Astrocyte (in vitro differentiated cells and primary cell): ENCODE data around the gene TMEM178B. TPM values are rescaled to one million over a fixed set of nuclear protein-coding genes. Genes with fewer than 3 reads are reported as not detected.

Experiments used
- DNase-seq: peaks from one replicate; pipeline ENCODE4 v3.0.0-alpha.2; 2010; ENCODE audit warnings: low read depth
- FAIRE-seq: peaks from 2 replicates; lab custom pipeline; 2011; peaks lifted over from hg19 to GRCh38; lab: Jason Lieb, UNC
- H2AFZ ChIP-seq: 2 replicates; pipeline ENCODE4 v1.6.0; 2012; ENCODE audit warnings: low read depth, low read length, inconsistent platforms
- H3K27ac ChIP-seq: 2 replicates; pipeline ENCODE4 v1.5.1; 2011; ENCODE audit warnings: low read depth, low read length, inconsistent platforms
- H3K27me3 ChIP-seq: 2 replicates; pipeline ENCODE4 v1.6.0; 2011; ENCODE audit warnings: low read length, inconsistent platforms; ENCODE audit not compliant: insufficient read depth
- H3K36me3 ChIP-seq: 2 replicates; pipeline ENCODE4 v1.5.1; 2011; ENCODE audit warnings: low read length, inconsistent platforms; ENCODE audit not compliant: insufficient read depth
- H3K4me1 ChIP-seq: 2 replicates; pipeline ENCODE4 v1.5.1; 2011; ENCODE audit warnings: low read length, inconsistent platforms; ENCODE audit not compliant: insufficient read depth
- H3K4me2 ChIP-seq: 2 replicates; pipeline ENCODE4 v1.6.0; 2012; ENCODE audit warnings: low read length, inconsistent platforms
- H3K4me3 ChIP-seq: 2 replicates; pipeline ENCODE4 v1.5.1; 2011; ENCODE audit warnings: low read depth, mild to moderate bottlenecking, low read length, inconsistent platforms; ENCODE audit not compliant: insufficient read depth
- H3K79me2 ChIP-seq: 2 replicates; pipeline ENCODE4 v1.6.0; 2012; ENCODE audit warnings: mild to moderate bottlenecking, low read length, inconsistent platforms; ENCODE audit not compliant: insufficient read depth
- H3K9ac ChIP-seq: 2 replicates; pipeline ENCODE4 v1.6.0; 2012; ENCODE audit warnings: mild to moderate bottlenecking, low read length, inconsistent platforms
- H3K9me3 ChIP-seq: 2 replicates; pipeline ENCODE4 v1.5.1; 2012; ENCODE audit warnings: low read depth, mild to moderate bottlenecking, low read length, inconsistent platforms; ENCODE audit not compliant: insufficient read depth
- H4K20me1 ChIP-seq: 2 replicates; pipeline ENCODE4 v1.6.0; 2012; ENCODE audit warnings: low read length, inconsistent platforms; ENCODE audit not compliant: insufficient read depth
- H3K27ac Mint-ChIP-seq: one replicate; pipeline ENCODE4 v1.8.0; 2021; ENCODE audit warnings: mild to moderate bottlenecking, mixed read lengths; ENCODE audit not compliant: unreplicated experiment
- H3K27me3 Mint-ChIP-seq: one replicate; pipeline ENCODE4 v1.8.0; 2021; ENCODE audit warnings: low read depth, mixed read lengths; ENCODE audit not compliant: unreplicated experiment
- H3K36me3 Mint-ChIP-seq: one replicate; pipeline ENCODE4 v1.8.0; 2021; ENCODE audit warnings: low read depth, mixed read lengths; ENCODE audit not compliant: unreplicated experiment
- H3K4me1 Mint-ChIP-seq: one replicate; pipeline ENCODE4 v1.8.0; 2021; ENCODE audit warnings: low read depth, mixed read lengths; ENCODE audit not compliant: unreplicated experiment
- H3K4me3 Mint-ChIP-seq: one replicate; pipeline ENCODE4 v1.8.0; 2021; ENCODE audit warnings: mild to moderate bottlenecking, moderate library complexity, mixed read lengths; ENCODE audit not compliant: unreplicated experiment
- H3K9me3 Mint-ChIP-seq: one replicate; pipeline ENCODE4 v1.8.0; 2021; ENCODE audit warnings: mild to moderate bottlenecking, mixed read lengths; ENCODE audit not compliant: unreplicated experiment
- EZH2 ChIP-seq: IDR thresholded peaks from 2 replicates; pipeline ENCODE4 v1.6.1; 2012; ENCODE audit warnings: mild to moderate bottlenecking, low read length, inconsistent platforms; ENCODE audit not compliant: insufficient read depth
- total RNA-seq: library from RNA; stranded (reverse); gene quantifications from 2 replicates; pipeline ENCODE4 v1.2.1, GENCODE V29; 2021
- TF ChIP-seq, protein P1 (sequence below): IDR thresholded peaks from 2 replicates; pipeline ENCODE4 v1.5.1; 2011; ENCODE audit warnings: low read depth, mild to moderate bottlenecking, inconsistent platforms, low read length, moderate library complexity; ENCODE audit not compliant: insufficient read depth

Gene TMEM178B
- total RNA-seq, 1 donor from 2014 or later, result 3.9 TPM

DNA sequence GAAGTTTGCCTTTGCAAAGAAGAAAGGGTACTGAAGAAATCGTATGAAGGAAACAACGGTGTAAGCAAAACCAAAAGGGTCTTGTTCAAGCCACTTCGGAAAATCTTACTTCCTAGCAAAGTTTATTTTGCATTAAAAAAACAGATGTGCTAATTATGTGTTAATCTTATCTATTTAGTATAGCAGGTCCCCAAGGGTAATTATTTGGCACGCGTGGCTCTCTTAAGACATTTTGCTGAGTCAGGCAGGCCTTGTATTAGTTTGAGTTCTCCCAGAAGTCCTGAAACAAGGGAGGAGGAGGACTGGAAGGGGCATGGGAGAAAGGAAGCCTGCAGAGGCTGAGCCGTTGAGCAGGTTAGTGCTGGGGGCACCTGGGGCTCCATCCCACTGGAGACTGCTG lies 44.9 kb downstream of the TMEM178B start:
- no peak for DNase-seq
- no peak overlapping the region for H3K4me2 ChIP-seq
- Mint-ChIP-seq H3K4me1 (peaks cover 6% of the 10 kb centered on the region), H3K27ac (no peak overlapping the region), H3K9me3 (peaks cover 1% of the 10 kb centered on the region), H3K27me3 (peaks cover 3% of the 10 kb centered on the region), H3K4me3 (no peak overlapping the region), H3K36me3 (no peaks in the 10 kb centered on the region)
- H4K20me1 ChIP-seq, result no peaks in the 10 kb centered on the region
- H3K9me3 ChIP-seq, result no peaks in the 10 kb centered on the region
- no peak overlapping the region for H2AFZ ChIP-seq
- no peaks in the 10 kb centered on the region for H3K27me3 ChIP-seq
- no peak overlapping the region for H3K9ac ChIP-seq
- H3K4me1 ChIP-seq, result no peaks in the 10 kb centered on the region
- no peaks in the 10 kb centered on the region for H3K36me3 ChIP-seq
- H3K4me3 ChIP-seq, result no peak overlapping the region
- no peaks in the 10 kb centered on the region for H3K79me2 ChIP-seq
- no peak for FAIRE-seq
- TF ChIP-seq EZH2, result no peak
- TF ChIP-seq, protein P1, sequence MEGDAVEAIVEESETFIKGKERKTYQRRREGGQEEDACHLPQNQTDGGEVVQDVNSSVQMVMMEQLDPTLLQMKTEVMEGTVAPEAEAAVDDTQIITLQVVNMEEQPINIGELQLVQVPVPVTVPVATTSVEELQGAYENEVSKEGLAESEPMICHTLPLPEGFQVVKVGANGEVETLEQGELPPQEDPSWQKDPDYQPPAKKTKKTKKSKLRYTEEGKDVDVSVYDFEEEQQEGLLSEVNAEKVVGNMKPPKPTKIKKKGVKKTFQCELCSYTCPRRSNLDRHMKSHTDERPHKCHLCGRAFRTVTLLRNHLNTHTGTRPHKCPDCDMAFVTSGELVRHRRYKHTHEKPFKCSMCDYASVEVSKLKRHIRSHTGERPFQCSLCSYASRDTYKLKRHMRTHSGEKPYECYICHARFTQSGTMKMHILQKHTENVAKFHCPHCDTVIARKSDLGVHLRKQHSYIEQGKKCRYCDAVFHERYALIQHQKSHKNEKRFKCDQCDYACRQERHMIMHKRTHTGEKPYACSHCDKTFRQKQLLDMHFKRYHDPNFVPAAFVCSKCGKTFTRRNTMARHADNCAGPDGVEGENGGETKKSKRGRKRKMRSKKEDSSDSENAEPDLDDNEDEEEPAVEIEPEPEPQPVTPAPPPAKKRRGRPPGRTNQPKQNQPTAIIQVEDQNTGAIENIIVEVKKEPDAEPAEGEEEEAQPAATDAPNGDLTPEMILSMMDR, result no peak
- no peak overlapping the region for H3K27ac ChIP-seq

DNA sequence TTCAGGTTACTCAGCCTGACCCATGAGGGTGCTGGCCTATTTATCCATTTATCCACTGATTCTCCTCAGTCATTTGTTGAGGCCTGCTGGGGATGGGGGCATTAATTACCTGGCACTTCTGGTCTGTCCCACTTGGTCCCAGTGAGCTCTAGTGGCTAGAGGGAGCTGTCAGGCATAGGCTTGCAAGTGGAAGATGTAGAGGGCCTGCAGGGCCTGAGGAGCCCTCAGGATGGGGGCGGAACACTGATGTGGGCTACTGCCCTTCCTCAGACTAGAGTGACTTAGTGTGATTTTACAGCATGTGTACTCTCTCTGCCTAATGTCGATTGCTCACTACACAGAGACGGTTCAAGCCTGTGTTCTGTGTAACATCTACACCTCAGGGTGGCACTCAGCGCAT lies 45.3 kb downstream of the TMEM178B start:
- H3K4me1 ChIP-seq, result no peaks in the 10 kb centered on the region
- DNase-seq, result no peak
- FAIRE-seq, result no peak
- no peaks in the 10 kb centered on the region for H3K36me3 ChIP-seq
- H2AFZ ChIP-seq, result no peak overlapping the region
- Mint-ChIP-seq H3K27ac (no peak overlapping the region), H3K36me3 (no peaks in the 10 kb centered on the region), H3K4me1 (peaks cover 6% of the 10 kb centered on the region), H3K9me3 (peaks cover 1% of the 10 kb centered on the region), H3K4me3 (no peak overlapping the region), H3K27me3 (peaks cover 3% of the 10 kb centered on the region)
- H3K9ac ChIP-seq, result no peak overlapping the region
- no peak overlapping the region for H3K4me3 ChIP-seq
- H3K4me2 ChIP-seq, result no peak overlapping the region
- TF ChIP-seq, protein P1, result no peak
- no peak for TF ChIP-seq EZH2
- H3K27me3 ChIP-seq, result no peaks in the 10 kb centered on the region
- H3K27ac ChIP-seq, result no peak overlapping the region
- H3K79me2 ChIP-seq, result no peaks in the 10 kb centered on the region
- no peaks in the 10 kb centered on the region for H3K9me3 ChIP-seq
- no peaks in the 10 kb centered on the region for H4K20me1 ChIP-seq

DNA sequence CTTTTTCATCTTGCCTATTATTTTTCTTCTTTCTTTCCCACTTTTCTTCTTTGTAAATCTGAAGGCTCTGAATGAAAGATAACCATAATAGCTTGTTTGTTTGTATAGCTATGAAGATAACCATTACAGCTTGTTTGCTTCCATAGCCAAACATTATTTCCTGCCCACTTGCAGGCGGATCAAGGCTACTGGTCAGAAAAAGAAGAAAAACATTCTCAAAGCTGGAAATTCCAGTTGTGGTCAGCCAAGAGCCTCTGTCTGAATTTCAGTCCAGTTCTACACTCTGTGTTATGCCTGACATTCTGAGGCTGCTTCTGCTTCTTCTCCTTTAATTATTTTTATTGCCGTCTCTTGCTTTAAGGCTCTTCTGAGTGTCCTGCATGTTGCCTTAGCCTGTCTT lies 48.9 kb downstream of the TMEM178B start:
- TF ChIP-seq, protein P1, result no peak
- TF ChIP-seq EZH2, result no peak
- Histone ChIP-seq H3K4me3 (no peak overlapping the region), H3K9ac (no peak overlapping the region), H2AFZ (no peak overlapping the region), H3K4me2 (no peak overlapping the region), H3K4me1 (no peaks in the 10 kb centered on the region), H3K27ac (no peak overlapping the region), H3K9me3 (no peaks in the 10 kb centered on the region), H3K36me3 (no peaks in the 10 kb centered on the region), H3K79me2 (no peaks in the 10 kb centered on the region), H3K27me3 (no peaks in the 10 kb centered on the region), H4K20me1 (no peaks in the 10 kb centered on the region)
- Mint-ChIP-seq H3K27ac (no peak overlapping the region), H3K36me3 (no peaks in the 10 kb centered on the region), H3K4me1 (peaks cover 6% of the 10 kb centered on the region), H3K4me3 (no peak overlapping the region), H3K27me3 (no peaks in the 10 kb centered on the region), H3K9me3 (peaks cover 2% of the 10 kb centered on the region)
- FAIRE-seq, result no peak
- DNase-seq, result no peak
